NB4 (cell line): ENCODE measurements around the gene HES6.

ENCODE experiments used
- CTCF ChIP-seq: IDR thresholded peaks from one replicate; pipeline ENCODE4 v1.5.1; 2012; ENCODE audit warnings: low read depth, low read length
- MAX ChIP-seq: IDR thresholded peaks from 2 replicates; pipeline ENCODE4 v1.6.1; 2011; ENCODE audit warnings: low read depth, low read length
- MYC ChIP-seq: IDR thresholded peaks from 2 replicates; pipeline ENCODE4 v1.6.1; 2011; ENCODE audit warnings: low read depth, low read length
- POLR2A ChIP-seq: IDR thresholded peaks from 2 replicates; pipeline ENCODE4 v1.6.1; 2011; ENCODE audit warnings: mild to moderate bottlenecking; ENCODE audit not compliant: insufficient read length; ENCODE audit errors: extremely low read depth

DNA sequence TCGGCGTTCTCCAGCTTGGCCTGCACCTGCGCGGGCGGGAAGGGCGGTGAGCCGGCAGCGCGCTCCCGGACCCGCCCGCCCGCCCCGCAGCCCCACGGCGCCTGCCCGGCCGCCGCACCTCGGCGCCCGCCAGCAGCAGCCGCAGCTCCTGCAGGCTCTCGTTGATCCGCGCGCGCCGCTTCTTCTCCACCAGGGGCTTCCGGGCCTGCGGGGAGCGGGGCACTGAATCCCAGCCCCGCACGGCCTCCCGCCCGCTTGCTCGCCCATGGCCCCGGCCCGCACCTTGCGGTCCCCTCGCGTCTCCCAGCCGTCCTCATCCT, 335 bp downstream of the HES6 start:
- TF ChIP-seq POLR2A (no peak), CTCF (no peak), MAX (no peak), MYC (no peak)
